Prostate gland (tissue), 2 donors: ENCODE data around the gene ATXN10.

ENCODE experiments used
- CTCF ChIP-seq, 4 experiments: fragments of 200-600 bp in 2 of 4; fragments of 450-650 bp in 2 of 4; sonication (generic) in 2 of 4; IDR thresholded peaks; 1 replicate in 3 of 4; 2 replicates in 1 of 4; pipeline ENCODE4 v1.5.1; 2016 to 2019; ENCODE audit warnings: antibody characterized with exemption in 4 of 4, mild to moderate bottlenecking in 2 of 4, moderate library complexity in 2 of 4
- POLR2AphosphoS5 ChIP-seq: sonication (generic); formaldehyde crosslinking; IDR thresholded peaks from one replicate; pipeline ENCODE4 v1.6.1; 2017; ENCODE audit warnings: antibody characterized with exemption

- no peak for TF ChIP-seq CTCF (IDR thresholded peaks at IDR 0.05)
- TF ChIP-seq POLR2AphosphoS5: no peak
Observed at GRCh38 chr22:45872659-45873263, 201.1 kb downstream of the ATXN10 start.
